ENCODE data around the gene LRIT1.
A peak's percentile ranks its signal among the peaks of the same experiment; 100 is the strongest.

LRIT1 gene

GRCh38 chr10:84269773-84270172, 28.4 kb upstream of the LRIT1 start:
- DNase-seq (ENCODE audit: low read depth), result no peak
- TF ChIP-seq CTCF (conservative IDR thresholded peaks at IDR 0.05; ENCODE audit: low read depth, low read length), result no peak
- no peak overlapping the region for H3K4me3 ChIP-seq (ENCODE audit: low read length)

- no peak overlapping the region for H3K4me3 ChIP-seq (ENCODE audit: low read length)
- TF ChIP-seq CTCF (conservative IDR thresholded peaks at IDR 0.05; ENCODE audit: low read depth, low read length), result no peak
- no peak for DNase-seq (ENCODE audit: low read depth)
These were observed 27.8 kb upstream of the LRIT1 start for GRCh38 chr10:84269162-84269561.

GRCh38 chr10:84267503-84268126, 26.3 kb upstream of the LRIT1 start:
- H3K4me3 ChIP-seq (ENCODE audit: low read length), result no peak overlapping the region
- peak; percentile 81 for TF ChIP-seq CTCF (conservative IDR thresholded peaks at IDR 0.05; ENCODE audit: low read depth, low read length)
- no peak for DNase-seq (ENCODE audit: low read depth)

DNA sequence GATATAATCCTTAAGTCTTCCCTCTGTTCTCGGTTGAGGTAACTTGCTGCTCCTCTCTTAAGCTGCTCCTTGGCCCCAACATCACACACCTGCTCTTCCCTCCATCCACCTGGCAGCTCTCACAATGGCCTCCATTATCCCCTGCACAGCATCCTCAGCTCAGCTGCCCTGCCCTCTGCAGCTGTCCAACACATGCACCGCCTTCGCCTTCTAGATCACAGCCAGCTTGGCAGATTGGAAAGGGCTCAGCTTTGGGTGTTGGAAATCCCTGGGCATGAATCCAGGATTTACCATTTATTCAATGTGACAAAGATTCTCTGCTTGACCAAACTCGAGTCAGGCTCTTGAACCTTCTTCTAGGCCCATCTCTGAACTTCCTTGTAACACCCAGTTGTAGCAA, 24.1 kb upstream of the LRIT1 start:
- no peak for DNase-seq (ENCODE audit: low read depth)
- no peak for TF ChIP-seq CTCF (conservative IDR thresholded peaks at IDR 0.05; ENCODE audit: low read depth, low read length)
- H3K4me3 ChIP-seq (ENCODE audit: low read length), result no peak overlapping the region

- H3K4me3 ChIP-seq (ENCODE audit: low read length), result no peak overlapping the region
- TF ChIP-seq CTCF (conservative IDR thresholded peaks at IDR 0.05; ENCODE audit: low read depth, low read length), result peak; percentile 95
- DNase-seq (ENCODE audit: low read depth), result no peak
These were observed 23.3 kb upstream of the LRIT1 start for GRCh38 chr10:84264611-84265141.

DNA sequence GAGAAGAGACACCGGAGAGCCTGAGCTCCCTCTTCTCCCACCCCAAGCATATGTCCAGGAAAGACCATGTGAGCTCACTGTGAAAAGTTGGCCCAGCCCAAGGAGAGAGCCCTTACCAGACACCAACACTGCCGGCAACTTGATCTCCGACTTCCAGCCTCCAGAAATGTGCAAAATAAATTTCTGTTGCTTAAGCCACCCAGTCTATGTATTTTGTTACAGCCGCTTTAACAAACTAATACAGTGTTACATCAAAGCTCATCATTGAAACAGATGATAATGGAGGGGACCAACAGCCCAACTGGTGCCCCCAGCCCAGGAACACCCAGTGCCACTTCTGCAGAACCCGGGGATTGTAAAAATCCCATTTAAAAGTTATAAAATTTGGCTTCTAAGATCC, 22.4 kb upstream of the LRIT1 start:
- TF ChIP-seq CTCF (conservative IDR thresholded peaks at IDR 0.05; ENCODE audit: low read depth, low read length), result no peak
- no peak for DNase-seq (ENCODE audit: low read depth)
- H3K4me3 ChIP-seq (ENCODE audit: low read length), result no peak overlapping the region

DNA sequence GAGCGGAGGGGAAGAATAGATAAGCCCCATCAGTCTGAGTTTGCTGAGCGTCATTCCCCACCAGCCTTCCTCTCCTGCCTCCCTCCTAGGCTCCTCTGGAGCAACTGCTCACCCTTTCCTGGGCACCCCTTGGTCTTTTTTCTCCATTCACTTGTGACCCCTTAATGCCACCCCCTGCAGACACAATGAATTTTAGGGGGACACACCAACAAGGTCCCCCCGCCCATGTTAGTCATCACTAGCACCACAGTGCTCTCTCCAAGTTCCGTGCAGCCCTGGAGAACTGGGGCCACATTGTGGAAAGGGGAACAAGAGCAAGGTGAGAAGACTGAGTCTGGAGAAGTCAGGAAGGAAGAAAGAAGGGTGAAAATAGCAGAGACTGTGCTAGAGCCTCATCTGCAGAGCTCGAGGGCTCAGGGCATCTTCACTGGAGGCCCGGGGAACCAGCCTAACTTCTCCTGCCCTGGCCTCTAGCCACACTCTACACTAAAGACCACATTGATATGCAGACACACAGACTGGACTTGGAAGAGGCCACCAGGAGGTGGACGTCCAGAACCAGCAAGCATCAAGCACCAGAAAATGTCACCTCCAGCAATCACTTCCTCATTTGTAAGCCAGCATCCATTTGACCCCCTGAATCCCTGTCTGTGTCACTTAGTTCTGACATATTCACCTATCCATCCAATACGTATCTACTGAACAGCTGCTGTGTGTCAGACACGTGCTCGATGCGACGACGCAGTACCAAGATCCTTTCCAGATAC, 21.0 kb upstream of the LRIT1 start:
- DNase-seq (ENCODE audit: low read depth), result no peak
- no peak for TF ChIP-seq CTCF (conservative IDR thresholded peaks at IDR 0.05; ENCODE audit: low read depth, low read length)
- H3K4me3 ChIP-seq (ENCODE audit: low read length), result no peak overlapping the region

All from retinal pigment epithelial cell (primary cell).